ENCODE measurements around the gene MMP28. TPM values are rescaled to one million over a fixed set of nuclear protein-coding genes. Genes with fewer than 3 reads are reported as not detected.
"Not testable (repeated sequence)": the region's sequence is repeated elsewhere in the genome, so short reads cannot be mapped to it uniquely, and the experiment has no call there.

Gene MMP28
- total and polyA plus RNA-seq, 10 donors: 1.1 to 5.9 (median 2.8) TPM

- H3K9me3 ChIP-seq: peaks cover 0 to 4% (median 0%) of the 10 kb centered on the region in 8 donors
- peaks cover 0 to 29% (median 9%) of the 10 kb centered on the region in 6 donors for H3K4me1 ChIP-seq
- no peak overlapping the region for H3K27ac ChIP-seq
- WGBS, 5 donors: 37 to 78% (median 39%) methylated on average over 4 to 16 of the region's 16 CpGs
- intact Hi-C loops (cut with DNase I; ENCODE audit: low total_unique reads): no loop called here
- H3K27me3 ChIP-seq (replicated peaks in 1 of 7): peaks cover 4 to 58% (median 32%) of the 10 kb centered on the region in 7 donors
- no peaks in the 10 kb centered on the region for H3K36me3 ChIP-seq
- no peak for TF ChIP-seq POLR2A (IDR thresholded peaks at IDR 0.05)
- TF ChIP-seq CTCF (IDR thresholded peaks at IDR 0.05 in 8 of 11, conservative IDR thresholded peaks at IDR 0.05 in 3 of 11): no peak
- no peak for TF ChIP-seq POLR2AphosphoS5 (IDR thresholded peaks at IDR 0.05)
- no peak for DNase-seq
- H3K4me3 ChIP-seq: no peak overlapping the region
Measured at GRCh38 chr17:35752471-35752870, 43.0 kb downstream of the MMP28 start.

- H3K36me3 ChIP-seq; DNase-seq; intact Hi-C loops (cut with DNase I; ENCODE audit: low total_unique reads); H3K9me3 ChIP-seq; H3K4me3 ChIP-seq; H3K27ac ChIP-seq: not testable (repeated sequence)
- Histone ChIP-seq H3K27me3 (replicated peaks in 1 of 7) (peaks cover 4 to 65% (median 32%) of the 10 kb centered on the region in 7 donors), H3K4me1 (peaks cover 0 to 33% (median 11%) of the 10 kb centered on the region in 6 donors)
- WGBS, 5 donors: 68 to 81% (median 78%) methylated on average over 4 of the region's 4 CpGs
Measured at GRCh38 chr17:35751541-35751940, 43.9 kb downstream of the MMP28 start.

GRCh38 chr17:35750526-35751395, 44.7 kb downstream of the MMP28 start:
- intact Hi-C loops (cut with DNase I; ENCODE audit: low total_unique reads): no loop called here

More at GRCh38 chr17:35750526-35751395, 44.7 kb downstream of the MMP28 start:
- H3K9me3 ChIP-seq: no peaks in the 10 kb centered on the region
- peaks cover 4 to 73% (median 32%) of the 10 kb centered on the region in 7 donors for H3K27me3 ChIP-seq (replicated peaks in 1 of 7)
- DNase-seq: no peak
- no peak overlapping the region for H3K4me3 ChIP-seq
- WGBS, 5 donors: 78 to 89% (median 87%) methylated on average over 10 of the region's 10 CpGs
- H3K4me1 ChIP-seq: peaks cover 0 to 26% (median 11%) of the 10 kb centered on the region in 6 donors
- no peaks in the 10 kb centered on the region for H3K36me3 ChIP-seq
- TF ChIP-seq POLR2AphosphoS5 (IDR thresholded peaks at IDR 0.05): no peak
- TF ChIP-seq POLR2A (IDR thresholded peaks at IDR 0.05): no peak
- no peak for TF ChIP-seq CTCF (IDR thresholded peaks at IDR 0.05 in 8 of 11, conservative IDR thresholded peaks at IDR 0.05 in 3 of 11)
- H3K27ac ChIP-seq: no peak overlapping the region
